SJCRH30 (cell line): ENCODE results near the gene DDX53. TPM values are rescaled to one million over a fixed set of nuclear protein-coding genes. Genes with fewer than 3 reads are reported as not detected.
A peak's percentile ranks its signal among the peaks of the same experiment; 100 is the strongest.

Experiments used
- DNase-seq, 2 experiments: peaks; one replicate each; pipeline ENCODE4 v3.0.0-alpha.2; 2015 to 2020
- H3K27ac ChIP-seq: fragments of 250-450 bp; sonication (Bioruptor Pico); 2 replicates; pipeline ENCODE4 v1.5.1; 2020; ENCODE audit warnings: mild to moderate bottlenecking, moderate library complexity
- H3K27me3 ChIP-seq: fragments of 250-450 bp; sonication (Bioruptor Pico); 2 replicates; pipeline ENCODE4 v1.5.1; 2020; ENCODE audit warnings: mild to moderate bottlenecking, moderate library complexity
- H3K36me3 ChIP-seq: fragments of 250-450 bp; sonication (Bioruptor Pico); 2 replicates; pipeline ENCODE4 v1.5.1; 2020; ENCODE audit warnings: mild to moderate bottlenecking, moderate library complexity
- H3K4me1 ChIP-seq: fragments of 250-450 bp; sonication (Bioruptor Pico); 2 replicates; pipeline ENCODE4 v1.5.1; 2020; ENCODE audit warnings: mild to moderate bottlenecking, moderate library complexity
- H3K4me3 ChIP-seq: fragments of 250-450 bp; sonication (Bioruptor Pico); 2 replicates; pipeline ENCODE4 v1.5.1; 2020; ENCODE audit warnings: mild to moderate bottlenecking, moderate library complexity
- H3K9me3 ChIP-seq: fragments of 250-450 bp; sonication (Bioruptor Pico); replicated peaks from 2 replicates; pipeline ENCODE4 v1.5.1; 2020; ENCODE audit warnings: mild to moderate bottlenecking, moderate library complexity
- total RNA-seq: library from RNA; depleted of rRNA; stranded (reverse); fragments of >200 nt; shearing (Covaris generic); gene quantifications from 2 replicates; pipeline ENCODE4 v1.2.3, GENCODE V29; 2014; rRNA removed

The DDX53 gene
- 0.06 TPM in 1 of 2 replicates, not detected in the other for total RNA-seq

GRCh38 chrX:22999696-23000223 lies at the start of gene DDX53:
Gene DDX53 (plus strand): TSS chrX:22999960. CDS start chrX:23000058, 98 bp downstream.
- no peaks in the 10 kb centered on the region for H3K36me3 ChIP-seq
- H3K4me3 ChIP-seq: no peak within 1 kb of the TSS
- DNase-seq: no peak
- no peaks in the 10 kb centered on the region for H3K27me3 ChIP-seq
- H3K9me3 ChIP-seq: no peaks in the 10 kb centered on the region
- no peaks in the 10 kb centered on the region for H3K4me1 ChIP-seq
- no peak within 1 kb of the TSS for H3K27ac ChIP-seq

- Histone ChIP-seq H3K9me3 (no peaks in the 10 kb centered on the region), H3K27ac (peak overlapping the region; percentile 42), H3K27me3 (no peaks in the 10 kb centered on the region), H3K4me1 (0 out of 2 replicates have a peak, but pooled peaks cover 4% of the 10 kb centered on the region), H3K36me3 (no peaks in the 10 kb centered on the region), H3K4me3 (no peak overlapping the region)
- peak; percentile 15 to 25 for DNase-seq
Observed at GRCh38 chrX:22950269-22951266, 49.2 kb upstream of the DDX53 start.

GRCh38 chrX:22952010-22952409 lies 47.8 kb upstream of the DDX53 start:
- Histone ChIP-seq H3K4me3 (no peak overlapping the region), H3K27me3 (no peaks in the 10 kb centered on the region), H3K27ac (no peak overlapping the region), H3K4me1 (0 out of 2 replicates have a peak, but pooled peaks cover 4% of the 10 kb centered on the region), H3K9me3 (no peaks in the 10 kb centered on the region), H3K36me3 (no peaks in the 10 kb centered on the region)
- DNase-seq: peak; percentile 5 to 22

- Histone ChIP-seq H3K36me3 (no peaks in the 10 kb centered on the region), H3K4me1 (no peaks in the 10 kb centered on the region), H3K27me3 (no peaks in the 10 kb centered on the region), H3K9me3 (no peaks in the 10 kb centered on the region), H3K27ac (no peak overlapping the region), H3K4me3 (no peak overlapping the region)
- DNase-seq: no peak
Observed at GRCh38 chrX:22958250-22958649, 41.5 kb upstream of the DDX53 start.

- Histone ChIP-seq H3K27me3 (no peaks in the 10 kb centered on the region), H3K9me3 (no peaks in the 10 kb centered on the region), H3K36me3 (no peaks in the 10 kb centered on the region), H3K4me1 (no peaks in the 10 kb centered on the region), H3K4me3 (no peak overlapping the region), H3K27ac (no peak overlapping the region)
- DNase-seq: no peak
Observed at GRCh38 chrX:22959204-22959920, 40.4 kb upstream of the DDX53 start.

- H3K9me3 ChIP-seq: no peaks in the 10 kb centered on the region
- no peak for DNase-seq
- no peak overlapping the region for H3K4me3 ChIP-seq
- no peaks in the 10 kb centered on the region for H3K36me3 ChIP-seq
- no peaks in the 10 kb centered on the region for H3K27me3 ChIP-seq
- H3K27ac ChIP-seq: no peak overlapping the region
- no peaks in the 10 kb centered on the region for H3K4me1 ChIP-seq
Observed at GRCh38 chrX:22963196-22963595, 36.6 kb upstream of the DDX53 start.

GRCh38 chrX:22968494-22968893 lies 31.3 kb upstream of the DDX53 start:
- Histone ChIP-seq H3K4me1 (no peaks in the 10 kb centered on the region), H3K27me3 (no peaks in the 10 kb centered on the region), H3K27ac (no peak overlapping the region), H3K36me3 (no peaks in the 10 kb centered on the region), H3K4me3 (no peak overlapping the region), H3K9me3 (no peaks in the 10 kb centered on the region)
- no peak for DNase-seq

GRCh38 chrX:22969411-22969810 lies 30.3 kb upstream of the DDX53 start:
- no peak for DNase-seq
- H3K27ac ChIP-seq: no peak overlapping the region

GRCh38 chrX:22970861-22971260 lies 28.9 kb upstream of the DDX53 start:
- H3K4me1 ChIP-seq: no peaks in the 10 kb centered on the region
- DNase-seq: no peak

More at GRCh38 chrX:22969411-22969810, 30.3 kb upstream of the DDX53 start:
- H3K27me3 ChIP-seq: no peaks in the 10 kb centered on the region
- no peaks in the 10 kb centered on the region for H3K36me3 ChIP-seq
- no peaks in the 10 kb centered on the region for H3K9me3 ChIP-seq
- no peak overlapping the region for H3K4me3 ChIP-seq
- H3K4me1 ChIP-seq: no peaks in the 10 kb centered on the region

GRCh38 chrX:22974616-22975015 lies 25.1 kb upstream of the DDX53 start:
- no peak overlapping the region for H3K4me3 ChIP-seq
- DNase-seq: no peak

More at GRCh38 chrX:22970861-22971260, 28.9 kb upstream of the DDX53 start:
- Histone ChIP-seq H3K27me3 (no peaks in the 10 kb centered on the region), H3K9me3 (no peaks in the 10 kb centered on the region), H3K27ac (no peak overlapping the region), H3K36me3 (no peaks in the 10 kb centered on the region), H3K4me3 (no peak overlapping the region)

GRCh38 chrX:22975786-22976185 lies 24.0 kb upstream of the DDX53 start:
- no peaks in the 10 kb centered on the region for H3K27me3 ChIP-seq
- DNase-seq: no peak
- H3K4me3 ChIP-seq: no peak overlapping the region
- H3K4me1 ChIP-seq: no peaks in the 10 kb centered on the region
- H3K27ac ChIP-seq: no peak overlapping the region
- H3K9me3 ChIP-seq: no peaks in the 10 kb centered on the region
- no peaks in the 10 kb centered on the region for H3K36me3 ChIP-seq

More at GRCh38 chrX:22974616-22975015, 25.1 kb upstream of the DDX53 start:
- no peaks in the 10 kb centered on the region for H3K27me3 ChIP-seq
- H3K9me3 ChIP-seq: no peaks in the 10 kb centered on the region
- H3K36me3 ChIP-seq: no peaks in the 10 kb centered on the region
- H3K4me1 ChIP-seq: no peaks in the 10 kb centered on the region
- no peak overlapping the region for H3K27ac ChIP-seq

GRCh38 chrX:22985958-22986357 lies 13.8 kb upstream of the DDX53 start:
- Histone ChIP-seq H3K9me3 (no peaks in the 10 kb centered on the region), H3K4me3 (no peak overlapping the region), H3K27me3 (no peaks in the 10 kb centered on the region), H3K36me3 (no peaks in the 10 kb centered on the region), H3K4me1 (no peaks in the 10 kb centered on the region), H3K27ac (no peak overlapping the region)
- no peak for DNase-seq

- DNase-seq: no peak
- Histone ChIP-seq H3K4me3 (no peak overlapping the region), H3K4me1 (no peaks in the 10 kb centered on the region), H3K27me3 (no peaks in the 10 kb centered on the region), H3K27ac (no peak overlapping the region), H3K36me3 (no peaks in the 10 kb centered on the region), H3K9me3 (no peaks in the 10 kb centered on the region)
Observed at GRCh38 chrX:22987452-22987851, 12.3 kb upstream of the DDX53 start.

- peak in 1 of 2 experiments; percentile 5 for DNase-seq
- Histone ChIP-seq H3K9me3 (no peaks in the 10 kb centered on the region), H3K36me3 (no peaks in the 10 kb centered on the region), H3K27me3 (no peaks in the 10 kb centered on the region), H3K4me1 (no peaks in the 10 kb centered on the region), H3K4me3 (no peak overlapping the region), H3K27ac (peak overlapping the region; percentile 25; the same call in 1 of the 2 replicates)
Observed at GRCh38 chrX:23003116-23003515, 3.4 kb downstream of the DDX53 start.
